PC-9 (cell line): ENCODE measurements around the gene CYP2C8. TPM values are rescaled to one million over a fixed set of nuclear protein-coding genes. Genes with fewer than 3 reads are reported as not detected.
"Not testable (repeated sequence)": the region's sequence is repeated elsewhere in the genome, so short reads cannot be mapped to it uniquely, and the experiment has no call there.

Source experiments
- Bru-seq: library from RNA; stranded (reverse); fragments of 400-500 nt; gene quantifications from one replicate; lab custom pipeline; 2021; lab: Mats Ljungman, UMichigan
- BruChase-seq, 2 experiments: library from RNA; stranded (reverse); fragments of 400-500 nt; gene quantifications; one replicate each; lab custom pipeline; 2021; lab: Mats Ljungman, UMichigan
- BruUV-seq: library from RNA; stranded (reverse); fragments of 400-500 nt; replicated peaks from 2 replicates; lab custom pipeline; 2021; lab: Mats Ljungman, UMichigan
- CTCF ChIA-PET: fragments of 300-600 bp; sonication (Branson Sonifier 250); formaldehyde crosslinking; loops from one replicate; lab custom pipeline; 2022; ENCODE audit warnings: antibody characterized with exemption; lab: Charles Lee
- POLR2A ChIA-PET: fragments of 300-600 bp; sonication (Branson Sonifier 250); formaldehyde crosslinking; loops from one replicate; lab custom pipeline; 2022; ENCODE audit warnings: antibody characterized with exemption; ENCODE audit not compliant: unreplicated experiment; lab: Charles Lee
- DNase-seq, 2 experiments: peaks; one replicate each; pipeline versions ENCODE4 v3.0.0 to v3.0.0-alpha.2; 2015 to 2022; ENCODE audit warnings: mixed read lengths in 1 of 2
- H2AFZ ChIP-seq: fragments of 200-600 bp; sonication (generic); 2 replicates; pipeline ENCODE4 v1.8.1; 2017; ENCODE audit warnings: antibody characterized with exemption
- H3F3A ChIP-seq: fragments of 200-600 bp; sonication (generic); 2 replicates; pipeline ENCODE4 v1.8.1; 2017; ENCODE audit warnings: antibody characterized with exemption, mild to moderate bottlenecking, low read depth; ENCODE audit not compliant: insufficient read depth
- H3K27ac ChIP-seq: fragments of 200-600 bp; sonication (generic); 2 replicates; pipeline ENCODE4 v1.6.1; 2016; ENCODE audit warnings: mixed run types
- H3K27me3 ChIP-seq: fragments of 200-600 bp; sonication (generic); 2 replicates; pipeline ENCODE4 v1.6.1; 2016; ENCODE audit warnings: low read depth, mixed run types; ENCODE audit not compliant: insufficient read depth
- H3K36me3 ChIP-seq: fragments of 200-600 bp; sonication (generic); 2 replicates; pipeline ENCODE4 v1.6.1; 2016; ENCODE audit warnings: low read depth, mixed run types
- H3K4me1 ChIP-seq: fragments of 200-600 bp; sonication (generic); replicated peaks from 2 replicates; pipeline ENCODE4 v1.6.1; 2016; ENCODE audit warnings: mixed run types; ENCODE audit not compliant: insufficient read depth
- H3K4me2 ChIP-seq: fragments of 200-600 bp; sonication (generic); 2 replicates; pipeline ENCODE4 v1.6.1; 2017; ENCODE audit warnings: mixed run types
- H3K4me3 ChIP-seq: fragments of 200-600 bp; sonication (generic); 2 replicates; pipeline ENCODE4 v1.6.1; 2016; ENCODE audit warnings: mixed run types
- H3K79me2 ChIP-seq: fragments of 200-600 bp; sonication (generic); 2 replicates; pipeline ENCODE4 v1.6.1; 2017; ENCODE audit warnings: low read depth, mixed run types
- H3K9me2 ChIP-seq: fragments of 200-600 bp; sonication (generic); 2 replicates; pipeline ENCODE4 v1.8.1; 2017; ENCODE audit warnings: mild to moderate bottlenecking; ENCODE audit not compliant: insufficient read depth
- H3K9me3 ChIP-seq: fragments of 200-600 bp; sonication (generic); 2 replicates; pipeline ENCODE4 v1.8.1; 2016; ENCODE audit warnings: low read depth; ENCODE audit not compliant: insufficient read depth
- H4K20me1 ChIP-seq: fragments of 200-600 bp; sonication (generic); 2 replicates; pipeline ENCODE4 v1.8.1; 2017; ENCODE audit not compliant: insufficient read depth
- EZH2 ChIP-seq: fragments of 200-600 bp; sonication (generic); IDR thresholded peaks from 2 replicates; pipeline ENCODE4 v1.8.0; 2017; ENCODE audit warnings: antibody characterized with exemption, low read depth
- intact Hi-C: fragments of 100-400 bp; cut with micrococcal nuclease; formaldehyde crosslinking; loops from one replicate; pipeline ENCODE4 v1.10.0; 2022; ENCODE audit not compliant: unreplicated experiment
- long read RNA-seq: library from polyadenylated mRNA; stranded (forward); transcript quantifications from one replicate; pipeline ENCODE4 v2.0.0, GENCODE V29; 2022
- total RNA-seq: library from RNA; stranded (reverse); gene quantifications from 2 replicates; pipeline ENCODE4 v1.2.3, GENCODE V29; 2021
- TF ChIP-seq, protein P1 (sequence below): fragments of 200-600 bp; sonication (generic); conservative IDR thresholded peaks from 2 replicates; pipeline ENCODE4 v1.6.1; 2017; ENCODE audit warnings: mixed run types, antibody characterized with exemption, mild to moderate bottlenecking, moderate library complexity

The CYP2C8 gene
- total RNA-seq (not detected in 2 replicates), Bru-seq, nascent RNA (percentile 9 among the genes with signal in this experiment), BruChase-seq, experiment 1, labeled RNA remaining after a 2-hour chase (percentile 11 among the genes with signal in this experiment), BruChase-seq, experiment 2, labeled RNA remaining after a 6-hour chase (percentile 9 among the genes with signal in this experiment)
- long read RNA-seq, result 0 reads

DNA sequence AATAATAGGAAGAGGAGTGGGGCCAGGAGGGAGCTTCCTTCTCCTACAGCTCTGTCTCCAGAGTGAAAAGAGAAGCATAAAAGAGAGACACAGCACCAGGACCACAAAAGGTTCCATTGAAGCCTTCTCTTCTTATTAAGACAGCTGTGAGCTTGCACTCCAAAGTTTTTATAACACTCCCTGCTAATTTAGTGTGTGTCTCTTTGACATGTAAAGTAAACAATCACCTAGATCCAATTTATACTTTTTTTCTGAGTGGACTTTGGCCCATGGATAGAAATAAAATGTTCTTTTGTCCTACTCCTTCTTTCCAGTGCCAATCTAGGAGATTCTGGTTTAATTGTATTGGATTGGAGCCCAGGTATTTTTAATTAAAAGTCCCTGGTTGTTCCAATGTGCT, at the start of gene CYP2C8:
Gene CYP2C8 (minus strand): TSS at position 212 of the 400 bp plus-strand sequence. CDS start 95 bp downstream, at position 117.
- H3K9me3 ChIP-seq, result no peaks in the 10 kb centered on the region
- ChIA-PET CTCF (no interaction called here), POLR2A (interaction anchor here (0.7 kb wide), 1 partner anchor 823 kb away, joined by 3 read pairs; no protein-coding TSS in a partner anchor)
- H3K4me3 ChIP-seq, result no peak within 1 kb of the TSS
- H3K4me1 ChIP-seq, result no peaks in the 10 kb centered on the region
- no peaks in the 10 kb centered on the region for H3K27me3 ChIP-seq
- no peak within 1 kb of the TSS for H3K4me2 ChIP-seq
- BruUV-seq, result no TSS peak
- DNase-seq, result no peak
- H3K36me3 ChIP-seq, result no peaks in the 10 kb centered on the region
- H4K20me1 ChIP-seq, result no peaks in the 10 kb centered on the region
- H3K79me2 ChIP-seq, result no peaks in the 10 kb centered on the region
- H3K27ac ChIP-seq, result no peak within 1 kb of the TSS
- intact Hi-C loops, result no loop called here
- no peak within 1 kb of the TSS for H2AFZ ChIP-seq
- H3K9me2 ChIP-seq, result no peaks in the 10 kb centered on the region
- TF ChIP-seq, protein P1, sequence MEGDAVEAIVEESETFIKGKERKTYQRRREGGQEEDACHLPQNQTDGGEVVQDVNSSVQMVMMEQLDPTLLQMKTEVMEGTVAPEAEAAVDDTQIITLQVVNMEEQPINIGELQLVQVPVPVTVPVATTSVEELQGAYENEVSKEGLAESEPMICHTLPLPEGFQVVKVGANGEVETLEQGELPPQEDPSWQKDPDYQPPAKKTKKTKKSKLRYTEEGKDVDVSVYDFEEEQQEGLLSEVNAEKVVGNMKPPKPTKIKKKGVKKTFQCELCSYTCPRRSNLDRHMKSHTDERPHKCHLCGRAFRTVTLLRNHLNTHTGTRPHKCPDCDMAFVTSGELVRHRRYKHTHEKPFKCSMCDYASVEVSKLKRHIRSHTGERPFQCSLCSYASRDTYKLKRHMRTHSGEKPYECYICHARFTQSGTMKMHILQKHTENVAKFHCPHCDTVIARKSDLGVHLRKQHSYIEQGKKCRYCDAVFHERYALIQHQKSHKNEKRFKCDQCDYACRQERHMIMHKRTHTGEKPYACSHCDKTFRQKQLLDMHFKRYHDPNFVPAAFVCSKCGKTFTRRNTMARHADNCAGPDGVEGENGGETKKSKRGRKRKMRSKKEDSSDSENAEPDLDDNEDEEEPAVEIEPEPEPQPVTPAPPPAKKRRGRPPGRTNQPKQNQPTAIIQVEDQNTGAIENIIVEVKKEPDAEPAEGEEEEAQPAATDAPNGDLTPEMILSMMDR, result no peak
- TF ChIP-seq EZH2, result no peak
- no peaks in the 10 kb centered on the region for H3F3A ChIP-seq

DNA sequence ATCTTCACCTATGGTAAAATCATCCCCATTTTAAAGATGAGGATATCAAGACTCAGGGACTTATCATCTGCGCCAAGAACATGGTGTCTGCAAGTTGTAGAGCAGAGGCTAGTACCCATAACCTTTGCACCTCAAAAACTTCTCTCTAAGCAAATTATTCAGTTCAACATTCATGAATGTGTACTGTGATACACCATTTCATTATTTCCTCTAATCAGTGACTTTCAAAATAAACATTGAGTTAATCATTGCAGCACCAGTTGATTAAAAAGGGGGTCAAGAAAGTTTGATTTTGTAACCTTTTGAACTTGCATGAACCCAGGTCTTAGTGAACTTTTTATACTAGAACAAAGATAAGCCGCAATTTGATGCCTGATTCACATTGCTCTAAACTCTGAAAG, 47.6 kb upstream of the CYP2C8 start:
- 0 out of 2 replicates have a peak, but pooled peaks cover 3% of the 10 kb centered on the region for H3K27me3 ChIP-seq
- BruUV-seq, result no TSS peak
- no peak overlapping the region for H3K27ac ChIP-seq
- intact Hi-C loops, result no loop called here
- no peaks in the 10 kb centered on the region for H3K36me3 ChIP-seq
- no peak overlapping the region for H3K4me3 ChIP-seq
- H3K79me2 ChIP-seq, result no peaks in the 10 kb centered on the region
- H3F3A ChIP-seq, result no peaks in the 10 kb centered on the region
- H3K4me2 ChIP-seq, result no peak overlapping the region
- no peaks in the 10 kb centered on the region for H3K4me1 ChIP-seq
- POLR2A ChIA-PET, result no interaction called here
- H2AFZ ChIP-seq, result no peak overlapping the region
- no peak for TF ChIP-seq EZH2
- TF ChIP-seq, protein P1, result no peak
- H3K9me2 ChIP-seq, result no peaks in the 10 kb centered on the region
- no peak for DNase-seq
- CTCF ChIA-PET, result no interaction called here
- H4K20me1 ChIP-seq, result no peaks in the 10 kb centered on the region
- H3K9me3 ChIP-seq, result no peaks in the 10 kb centered on the region

DNA sequence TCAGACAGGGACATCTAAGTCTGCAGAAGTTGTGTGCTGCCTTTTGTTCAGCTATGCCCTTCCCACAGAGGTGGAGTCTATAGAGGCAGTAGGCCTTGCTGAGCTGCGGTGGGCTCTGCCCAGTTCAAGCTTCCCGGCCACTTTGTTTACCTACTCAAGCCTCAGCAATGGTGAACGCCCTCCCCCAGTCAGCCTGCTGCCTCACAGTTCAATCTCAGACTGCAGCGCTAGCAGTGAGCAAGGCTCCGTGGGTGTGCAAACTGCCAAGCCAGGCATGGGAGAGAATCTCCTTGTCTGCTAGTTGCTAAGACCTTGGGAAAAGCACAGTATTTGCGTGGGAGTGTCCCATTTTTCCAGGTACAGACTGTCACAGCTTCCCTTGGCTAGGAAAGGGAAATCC, 41.5 kb upstream of the CYP2C8 start:
- CTCF ChIA-PET, H4K20me1 ChIP-seq, H3K27ac ChIP-seq, H3K4me2 ChIP-seq, H3F3A ChIP-seq, H3K36me3 ChIP-seq, H3K4me3 ChIP-seq, H3K4me1 ChIP-seq, H3K79me2 ChIP-seq, H3K27me3 ChIP-seq, H3K9me3 ChIP-seq, POLR2A ChIA-PET, DNase-seq, H3K9me2 ChIP-seq, H2AFZ ChIP-seq, BruUV-seq, intact Hi-C loops: not testable (repeated sequence)
